Activated CD8-positive, alpha-beta memory T cell treated with anti-CD3 and anti-CD28 coated beads, Interleukin-2, amount 10 ng/mL, durations not matched to agents 7 days and 5 days (primary cell): ENCODE measurements around the gene ARL17B. TPM values are rescaled to one million over a fixed set of nuclear protein-coding genes. Genes with fewer than 3 reads are reported as not detected.
"Not testable (repeated sequence)": the region's sequence is repeated elsewhere in the genome, so short reads cannot be mapped to it uniquely, and the experiment has no call there.

Source experiments
- ATAC-seq: fragments of 150-1000 bp; cut with Tn5 transposase; one replicate; pipeline ENCODE4 v1.10.0; 2021; ENCODE audit warnings: moderate library complexity
- CTCF ChIA-PET: fragments of 350-600 bp; sonication (Branson Sonifier 250); formaldehyde crosslinking; loops from one replicate; lab custom pipeline; 2021; ENCODE audit warnings: antibody characterized with exemption; lab: Charles Lee
- DNase-seq: peaks from one replicate; pipeline ENCODE4 v3.0.0-alpha.2; 2020
- H3K27ac Mint-ChIP-seq: one replicate; pipeline ENCODE4 v1.8.0; 2021; ENCODE audit warnings: mild to moderate bottlenecking, mixed read lengths
- H3K27me3 Mint-ChIP-seq: one replicate; pipeline ENCODE4 v1.8.0; 2021; ENCODE audit warnings: mixed read lengths
- H3K36me3 Mint-ChIP-seq: one replicate; pipeline ENCODE4 v1.8.0; 2021; ENCODE audit warnings: mild to moderate bottlenecking, mixed read lengths
- H3K4me1 Mint-ChIP-seq: one replicate; pipeline ENCODE4 v1.8.0; 2021; ENCODE audit warnings: mixed read lengths
- H3K4me3 Mint-ChIP-seq: one replicate; pipeline ENCODE4 v1.8.0; 2021; ENCODE audit warnings: mild to moderate bottlenecking, moderate library complexity, mixed read lengths
- H3K9me3 Mint-ChIP-seq: one replicate; pipeline ENCODE4 v1.8.0; 2022; ENCODE audit warnings: low read depth, mixed read lengths
- total RNA-seq, 2 experiments: library from RNA; stranded (reverse); gene quantifications; one replicate each; pipeline ENCODE4 v1.2.3, GENCODE V29; 2021

The ARL17B gene
- total RNA-seq, 2 experiments from 2014 or later = 23.0 to 28.2 TPM

DNA sequence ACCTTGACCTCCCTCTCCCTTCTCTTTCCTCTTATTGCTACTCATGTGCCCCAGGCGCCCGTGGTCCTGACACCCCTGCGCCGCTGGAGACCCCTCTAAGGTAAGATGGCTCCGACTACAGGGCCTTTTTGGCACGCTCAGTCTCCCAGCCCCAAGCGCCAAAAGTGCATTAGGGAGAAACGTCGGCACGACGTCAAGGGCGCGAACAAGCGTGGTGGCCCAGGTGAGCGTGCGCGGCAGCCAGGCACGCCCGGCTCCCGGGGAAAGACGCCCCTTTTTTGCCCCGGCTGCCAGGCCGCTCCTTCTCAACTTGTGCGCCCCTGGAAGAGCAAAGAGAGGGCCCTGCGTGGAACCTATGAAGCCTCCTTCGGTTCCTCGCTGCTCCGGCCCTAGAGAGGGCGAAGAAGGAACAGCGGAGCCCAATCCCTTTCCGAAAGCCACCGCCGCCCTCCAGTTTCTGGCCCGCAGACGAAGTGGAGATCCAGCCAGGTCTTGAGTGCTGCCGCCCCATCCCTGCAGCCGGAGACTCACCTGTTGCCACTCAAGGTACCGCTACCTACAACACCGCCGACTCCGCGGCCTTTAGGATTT lies 326 bp downstream of the ARL17B start:
- CTCF ChIA-PET = not testable (repeated sequence)

DNA sequence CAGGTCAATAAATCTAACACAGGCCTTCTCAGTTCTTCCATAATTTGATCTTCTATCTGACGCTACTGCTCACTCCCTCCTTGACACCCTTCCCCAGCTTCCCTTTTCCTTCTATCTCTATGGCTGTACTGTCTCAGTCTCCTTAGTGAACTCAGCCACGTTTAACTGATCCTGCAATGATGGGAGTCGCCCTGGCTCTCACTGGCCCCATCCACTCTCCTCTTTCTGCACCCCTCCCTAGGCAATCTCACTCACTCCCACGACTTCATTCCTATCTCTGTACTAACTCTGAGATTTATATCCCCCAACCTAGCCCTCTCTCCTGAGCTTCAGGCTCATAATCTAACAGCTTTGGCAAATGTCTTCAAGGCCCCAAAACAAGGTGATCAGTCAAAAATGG lies 7.7 kb downstream of the ARL17B start:
- H3K9me3 Mint-ChIP-seq, H3K27ac Mint-ChIP-seq, H3K4me3 Mint-ChIP-seq, H3K4me1 Mint-ChIP-seq, DNase-seq, H3K36me3 Mint-ChIP-seq, CTCF ChIA-PET, H3K27me3 Mint-ChIP-seq, ATAC-seq: not testable (repeated sequence)

More for the DNA sequence above, 326 bp downstream of the ARL17B start:
- peak; percentile 61 for ATAC-seq
- H3K36me3 Mint-ChIP-seq, H3K27me3 Mint-ChIP-seq, H3K4me3 Mint-ChIP-seq, H3K4me1 Mint-ChIP-seq, DNase-seq, H3K9me3 Mint-ChIP-seq, H3K27ac Mint-ChIP-seq: not testable (repeated sequence)

DNA sequence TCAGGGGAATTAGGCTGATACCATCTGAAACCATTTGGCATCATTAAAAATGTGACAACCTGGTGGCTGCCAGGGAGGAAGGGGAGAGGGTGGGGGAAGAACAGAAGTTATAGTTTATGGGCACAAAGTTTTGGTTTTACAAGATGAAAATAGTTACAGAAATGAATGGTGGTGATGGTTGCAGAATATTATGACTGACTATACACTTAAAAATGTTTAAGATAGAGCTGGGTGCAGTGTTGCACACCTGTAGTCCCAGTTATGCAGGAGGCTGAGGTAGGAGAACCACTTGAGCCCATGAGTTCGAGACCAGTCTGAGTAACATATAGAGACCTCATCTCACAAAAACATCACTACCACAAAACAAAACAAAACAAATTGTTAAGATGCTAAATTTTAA lies 12.5 kb downstream of the ARL17B start:
- not testable (repeated sequence) for H3K27ac Mint-ChIP-seq, H3K9me3 Mint-ChIP-seq, ATAC-seq

DNA sequence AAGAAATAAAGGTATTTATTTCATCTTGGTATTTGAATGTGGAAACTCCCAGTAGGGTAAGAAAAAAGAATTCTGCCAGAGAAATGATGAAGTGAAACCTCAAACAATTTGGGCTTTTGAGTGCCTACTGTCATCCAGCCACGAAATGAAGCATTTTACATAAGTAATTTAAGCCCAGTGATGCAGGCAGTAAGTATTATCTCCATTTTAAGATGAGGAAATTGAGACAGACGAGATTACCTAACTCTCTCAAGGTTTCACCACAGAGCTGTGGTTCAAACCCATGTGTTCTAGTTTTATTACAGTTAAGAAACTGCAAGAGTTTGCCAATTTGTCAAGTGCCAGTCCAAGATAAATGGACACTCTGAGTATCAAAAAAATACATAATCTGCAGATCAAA lies 13.2 kb downstream of the ARL17B start:
- ATAC-seq = peak; percentile 33
- H3K27ac Mint-ChIP-seq, H3K4me1 Mint-ChIP-seq, DNase-seq, CTCF ChIA-PET, H3K27me3 Mint-ChIP-seq, H3K36me3 Mint-ChIP-seq, H3K9me3 Mint-ChIP-seq, H3K4me3 Mint-ChIP-seq: not testable (repeated sequence)

More for the DNA sequence above, 12.5 kb downstream of the ARL17B start:
- CTCF ChIA-PET, DNase-seq, H3K4me3 Mint-ChIP-seq, H3K36me3 Mint-ChIP-seq, H3K4me1 Mint-ChIP-seq, H3K27me3 Mint-ChIP-seq: not testable (repeated sequence)

DNA sequence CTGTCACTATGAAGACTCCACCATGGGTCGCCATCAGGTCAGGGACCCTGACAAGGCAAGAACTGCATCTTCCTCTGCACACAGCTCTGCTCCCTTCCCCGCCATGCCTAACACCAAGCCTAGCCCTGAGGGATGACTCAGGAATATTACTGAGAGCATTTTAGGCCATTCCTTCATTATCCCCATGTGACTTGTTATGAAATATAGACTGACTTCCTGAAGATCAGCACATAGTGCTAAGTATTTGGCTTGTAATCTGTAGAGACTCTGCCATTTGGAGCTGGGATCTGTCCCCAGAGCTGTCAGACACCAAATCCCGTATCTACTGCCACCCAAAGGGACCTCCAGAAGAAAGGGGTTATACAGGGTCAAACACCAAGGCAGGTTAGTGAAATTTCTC lies 19.4 kb downstream of the ARL17B start:
- CTCF ChIA-PET, H3K4me3 Mint-ChIP-seq, H3K36me3 Mint-ChIP-seq, H3K27ac Mint-ChIP-seq, ATAC-seq, H3K9me3 Mint-ChIP-seq, H3K4me1 Mint-ChIP-seq, DNase-seq, H3K27me3 Mint-ChIP-seq: not testable (repeated sequence)

DNA sequence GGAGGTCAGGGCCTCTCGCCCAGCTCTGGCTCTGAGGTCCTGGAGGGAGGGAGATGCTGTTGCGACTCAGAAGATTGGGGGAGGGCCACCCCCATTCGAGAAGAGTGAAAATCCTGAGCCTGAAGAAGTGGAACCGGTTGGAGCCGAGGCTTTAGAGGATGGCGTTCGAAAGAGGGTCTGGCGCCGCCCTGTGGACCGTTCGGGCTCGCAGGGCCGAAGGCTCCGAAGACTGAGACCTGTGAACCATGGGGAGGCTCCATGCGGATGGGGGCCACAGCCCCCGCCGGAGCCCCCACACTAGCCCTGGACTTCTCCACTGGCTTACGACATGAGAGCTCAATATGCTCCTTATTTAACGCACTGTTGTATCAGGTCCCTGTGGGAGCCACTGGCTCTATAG lies 20.3 kb downstream of the ARL17B start:
- H3K27me3 Mint-ChIP-seq, H3K9me3 Mint-ChIP-seq, CTCF ChIA-PET, H3K36me3 Mint-ChIP-seq, H3K27ac Mint-ChIP-seq, H3K4me3 Mint-ChIP-seq, ATAC-seq, H3K4me1 Mint-ChIP-seq, DNase-seq: not testable (repeated sequence)

DNA sequence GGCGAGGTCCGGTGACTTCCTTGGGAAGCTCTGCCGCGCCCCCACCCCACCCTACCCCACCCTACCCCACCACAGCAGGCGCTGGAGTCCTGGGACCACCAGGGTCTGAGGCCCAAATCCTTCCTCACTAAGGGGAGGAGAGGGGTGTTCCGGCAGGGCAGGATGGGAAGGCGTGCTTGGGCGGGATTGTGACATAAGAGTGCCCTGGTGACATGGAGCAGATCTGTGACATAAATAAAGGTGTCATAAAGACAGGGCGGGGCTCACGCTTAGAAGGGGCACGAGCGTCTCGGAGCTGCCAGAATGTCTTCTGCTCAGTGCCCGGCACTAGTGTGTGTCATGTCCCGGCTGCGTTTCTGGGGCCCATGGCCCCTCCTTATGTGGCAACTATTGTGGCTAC lies 66.7 kb downstream of the ARL17B start, which contains the start of gene LRRC37A:
Gene LRRC37A (plus strand): TSS at position 301 of the 400 bp plus-strand sequence. CDS start 3 bp downstream, at position 304.
- ATAC-seq, H3K36me3 Mint-ChIP-seq, H3K9me3 Mint-ChIP-seq, DNase-seq, H3K27ac Mint-ChIP-seq, CTCF ChIA-PET, H3K27me3 Mint-ChIP-seq, H3K4me3 Mint-ChIP-seq: not testable (repeated sequence)
- H3K4me1 Mint-ChIP-seq = peaks cover 13% of the 10 kb centered on the region

DNA sequence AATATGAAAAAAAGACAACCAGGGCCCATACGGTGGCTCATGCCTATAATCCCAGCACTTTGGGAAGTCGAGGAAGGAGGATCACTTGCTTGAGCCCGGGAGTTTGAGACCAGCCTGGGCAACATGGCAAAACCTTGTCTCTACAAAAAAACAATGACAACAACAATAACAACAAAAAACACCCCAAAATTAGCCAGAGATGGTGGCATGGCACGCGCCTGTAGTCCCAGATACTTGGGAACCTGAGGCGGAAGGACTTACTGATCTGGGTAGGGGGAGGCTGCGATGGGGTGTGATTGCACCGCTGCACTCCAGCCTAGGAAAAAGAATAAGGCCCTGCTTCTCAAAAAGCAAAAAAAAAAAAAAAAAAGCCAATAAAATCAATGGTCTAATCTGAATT lies 69.9 kb downstream of the ARL17B start:
- H3K4me1 Mint-ChIP-seq = peaks cover 18% of the 10 kb centered on the region
- DNase-seq, H3K36me3 Mint-ChIP-seq, H3K9me3 Mint-ChIP-seq, ATAC-seq, H3K27me3 Mint-ChIP-seq, CTCF ChIA-PET, H3K4me3 Mint-ChIP-seq: not testable (repeated sequence)
- peak overlapping the region; percentile 71 for H3K27ac Mint-ChIP-seq

DNA sequence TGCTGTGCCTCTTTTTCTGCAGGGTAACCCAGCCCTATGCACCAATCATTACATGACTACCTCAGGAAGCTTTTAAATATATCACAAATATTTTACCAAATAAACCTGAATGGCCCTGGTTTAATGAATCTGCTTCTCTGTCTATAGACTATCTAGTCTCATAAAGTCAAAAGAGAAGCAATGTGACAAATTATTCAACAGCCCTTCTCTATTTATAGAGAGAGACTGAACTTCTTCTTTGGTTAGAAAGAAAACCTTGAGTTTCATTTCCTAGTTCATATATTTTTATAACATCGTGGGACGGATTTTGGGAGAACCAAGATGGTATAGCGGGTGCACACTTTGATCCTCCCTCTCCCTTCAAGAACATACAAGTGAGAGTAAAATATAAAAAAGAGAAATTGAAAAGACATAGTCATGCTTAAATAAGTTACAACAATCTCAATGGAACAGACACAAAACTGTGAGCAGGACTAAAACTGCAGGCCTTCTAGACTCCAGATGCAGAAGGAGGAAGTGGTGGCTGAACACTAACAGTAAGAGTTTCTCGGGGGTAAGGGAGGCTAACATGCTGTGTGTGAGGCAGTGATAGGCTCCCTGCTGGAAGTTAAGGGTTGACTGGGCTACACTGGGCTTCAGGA lies 70.5 kb downstream of the ARL17B start:
- H3K36me3 Mint-ChIP-seq, H3K27me3 Mint-ChIP-seq, H3K4me3 Mint-ChIP-seq, H3K9me3 Mint-ChIP-seq, CTCF ChIA-PET: not testable (repeated sequence)
- H3K4me1 Mint-ChIP-seq = peaks cover 19% of the 10 kb centered on the region
- peak; percentile 60 for DNase-seq
- ATAC-seq = peak; percentile 90
- H3K27ac Mint-ChIP-seq = peak overlapping the region; percentile 71

DNA sequence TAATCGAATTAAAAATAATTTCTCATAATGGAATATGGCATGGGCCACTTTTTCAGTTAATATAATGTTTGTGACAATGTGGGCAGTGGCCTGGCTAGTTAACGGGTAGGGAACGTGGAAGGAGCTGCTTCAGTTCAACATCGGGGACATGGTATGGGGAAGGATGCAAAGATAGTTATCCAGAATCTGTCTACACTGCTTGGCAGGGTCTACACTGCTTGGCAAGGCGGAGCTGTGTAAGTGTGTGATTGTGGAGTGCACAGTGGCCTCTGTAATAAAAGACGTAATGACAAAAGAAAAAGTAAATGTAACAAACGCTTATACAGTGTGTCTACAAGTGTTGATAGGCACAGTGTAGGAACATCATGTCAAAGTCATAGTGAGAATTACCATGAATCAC lies 74.0 kb downstream of the ARL17B start:
- H3K27ac Mint-ChIP-seq, H3K27me3 Mint-ChIP-seq, CTCF ChIA-PET, ATAC-seq, H3K9me3 Mint-ChIP-seq, H3K36me3 Mint-ChIP-seq, H3K4me3 Mint-ChIP-seq: not testable (repeated sequence)
- peaks cover 24% of the 10 kb centered on the region for H3K4me1 Mint-ChIP-seq
- DNase-seq = peak; percentile 36

DNA sequence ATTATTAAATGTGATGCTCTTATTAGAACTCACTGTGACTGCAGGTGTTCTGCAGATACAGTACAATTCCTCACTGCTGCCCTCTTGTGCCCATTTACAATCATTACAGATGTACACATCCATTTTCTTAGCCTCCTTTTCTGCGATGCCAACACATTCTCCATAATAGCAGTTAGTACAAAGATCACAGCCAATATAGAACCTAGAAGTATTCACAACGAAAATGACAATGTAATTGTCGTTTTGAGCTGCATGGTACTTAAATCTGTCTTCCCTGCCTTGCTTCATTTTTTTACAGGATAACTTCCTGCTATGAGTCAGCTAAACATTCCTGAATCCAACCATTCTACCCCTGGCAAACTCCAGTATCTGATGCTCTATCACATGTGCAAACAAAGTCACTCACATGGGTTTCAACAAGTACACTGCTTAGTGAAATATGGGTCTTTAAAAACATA lies 74.8 kb downstream of the ARL17B start:
- H3K9me3 Mint-ChIP-seq, H3K27me3 Mint-ChIP-seq, H3K4me3 Mint-ChIP-seq, H3K36me3 Mint-ChIP-seq: not testable (repeated sequence)
- peak; percentile 83 for ATAC-seq
- peak; percentile 78 for DNase-seq
- CTCF ChIA-PET = interaction anchor here (0.7 to 1.6 kb wide), 4 partner anchors 17 to 705 kb away, joined by 3 to 6 read pairs (median 4); no protein-coding TSS in a partner anchor
- H3K4me1 Mint-ChIP-seq = peaks cover 23% of the 10 kb centered on the region
- peak overlapping the region; percentile 1 for H3K27ac Mint-ChIP-seq

DNA sequence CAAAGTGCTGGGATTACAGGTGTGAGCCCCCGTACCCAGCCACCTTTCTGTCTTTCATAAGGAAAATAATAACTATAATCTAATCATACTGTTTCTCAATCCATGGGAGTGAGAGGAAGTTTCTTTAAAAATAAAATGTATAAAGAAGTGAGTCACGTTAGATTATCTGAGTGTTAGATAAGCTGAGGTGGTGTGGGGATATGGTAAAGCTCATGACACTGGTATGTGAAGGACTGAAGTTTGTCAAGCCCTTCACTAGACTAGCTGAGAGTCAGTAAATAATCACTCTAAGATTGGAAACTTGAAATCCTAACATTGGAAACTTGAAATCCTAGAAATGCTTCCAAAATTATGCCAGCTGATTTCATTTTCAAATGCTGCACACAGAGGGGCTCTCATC lies 76.1 kb downstream of the ARL17B start:
- DNase-seq, ATAC-seq: not testable (repeated sequence)
- peaks cover 11% of the 10 kb centered on the region for H3K4me1 Mint-ChIP-seq

DNA sequence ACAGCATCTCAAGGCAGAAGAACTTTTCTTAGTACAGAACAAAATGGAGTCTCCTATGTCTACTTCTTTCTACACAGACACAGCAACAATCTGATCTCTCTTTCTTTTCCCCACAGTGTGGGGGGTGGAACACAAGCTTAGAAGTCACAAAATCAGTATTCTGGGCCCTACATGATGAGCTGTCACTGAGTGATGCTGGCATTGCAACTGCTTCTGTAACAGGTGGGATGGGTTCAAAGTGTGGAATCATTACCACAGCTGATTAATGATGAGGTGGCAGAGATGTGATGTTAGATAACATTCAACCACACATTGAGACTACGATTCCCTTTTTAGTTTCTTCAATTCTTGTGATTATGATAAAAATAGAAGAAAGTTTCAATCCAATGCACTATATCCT lies 77.1 kb downstream of the ARL17B start:
- ATAC-seq = peak; percentile 54
- H3K27ac Mint-ChIP-seq, H3K36me3 Mint-ChIP-seq, H3K27me3 Mint-ChIP-seq, H3K4me3 Mint-ChIP-seq, CTCF ChIA-PET, H3K9me3 Mint-ChIP-seq: not testable (repeated sequence)
- DNase-seq = peak; percentile 40
- H3K4me1 Mint-ChIP-seq = peaks cover 11% of the 10 kb centered on the region

More for the DNA sequence above, 76.1 kb downstream of the ARL17B start:
- H3K27me3 Mint-ChIP-seq, H3K4me3 Mint-ChIP-seq, H3K9me3 Mint-ChIP-seq, H3K27ac Mint-ChIP-seq, H3K36me3 Mint-ChIP-seq: not testable (repeated sequence)
- CTCF ChIA-PET = interaction anchor here (0.7 kb wide), 1 partner anchor 18 kb away, joined by 3 read pairs; no protein-coding TSS in a partner anchor

DNA sequence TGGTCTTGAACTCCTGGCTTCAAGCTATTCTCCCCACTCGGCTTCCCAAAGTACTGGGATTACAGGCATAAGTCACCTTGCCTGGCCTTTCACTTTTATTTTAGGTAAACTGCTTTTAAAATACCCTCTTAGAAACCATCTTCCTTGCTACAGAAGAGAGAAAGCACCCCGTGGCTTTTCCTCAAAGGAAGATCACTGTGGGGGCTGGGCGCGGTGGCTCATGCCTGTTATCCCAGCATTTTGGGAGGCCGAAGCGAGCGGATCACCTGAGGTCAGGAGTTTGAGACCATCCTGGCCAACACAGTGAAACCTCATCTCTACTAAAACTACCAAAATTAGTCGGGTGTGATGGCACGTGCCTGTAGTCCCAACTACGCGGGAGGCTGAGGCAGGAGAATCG lies 78.9 kb downstream of the ARL17B start:
- H3K36me3 Mint-ChIP-seq, H3K9me3 Mint-ChIP-seq, H3K4me3 Mint-ChIP-seq, ATAC-seq, H3K27ac Mint-ChIP-seq, CTCF ChIA-PET, H3K27me3 Mint-ChIP-seq: not testable (repeated sequence)
- peak; percentile 38 for DNase-seq
- peaks cover 11% of the 10 kb centered on the region for H3K4me1 Mint-ChIP-seq
